DND-41 (cell line): ENCODE results near the gene PKD1.

Experiments
- EZH2 ChIP-seq: IDR thresholded peaks from 3 replicates; pipeline ENCODE4 v1.6.1; 2012; ENCODE audit warnings: borderline replicate concordance, low read depth, mild to moderate bottlenecking, moderate library complexity, low read length, inconsistent platforms; ENCODE audit not compliant: severe bottlenecking
- TF ChIP-seq, protein P1 (sequence below): IDR thresholded peaks from 2 replicates; pipeline ENCODE4 v1.5.1; 2012; ENCODE audit warnings: borderline replicate concordance, low read length, moderate library complexity, mild to moderate bottlenecking; ENCODE audit not compliant: poor library complexity, severe bottlenecking; ENCODE audit errors: extremely low read depth

DNA sequence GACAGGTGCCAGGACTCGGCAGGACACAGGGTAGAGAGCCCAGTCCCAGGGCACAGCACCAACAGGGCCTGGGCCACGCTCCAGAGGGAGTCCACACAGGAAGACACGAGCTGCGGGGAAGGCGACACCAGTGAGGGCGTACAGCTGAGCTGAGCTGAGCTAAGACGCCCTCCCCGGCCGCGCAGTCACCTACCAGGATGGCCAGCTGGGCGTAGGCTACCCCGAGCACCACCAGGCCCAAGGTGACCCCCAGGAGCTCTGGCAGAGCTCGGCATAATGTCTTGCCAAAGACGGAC lies 45.3 kb downstream of the PKD1 start:
- TF ChIP-seq, protein P1, sequence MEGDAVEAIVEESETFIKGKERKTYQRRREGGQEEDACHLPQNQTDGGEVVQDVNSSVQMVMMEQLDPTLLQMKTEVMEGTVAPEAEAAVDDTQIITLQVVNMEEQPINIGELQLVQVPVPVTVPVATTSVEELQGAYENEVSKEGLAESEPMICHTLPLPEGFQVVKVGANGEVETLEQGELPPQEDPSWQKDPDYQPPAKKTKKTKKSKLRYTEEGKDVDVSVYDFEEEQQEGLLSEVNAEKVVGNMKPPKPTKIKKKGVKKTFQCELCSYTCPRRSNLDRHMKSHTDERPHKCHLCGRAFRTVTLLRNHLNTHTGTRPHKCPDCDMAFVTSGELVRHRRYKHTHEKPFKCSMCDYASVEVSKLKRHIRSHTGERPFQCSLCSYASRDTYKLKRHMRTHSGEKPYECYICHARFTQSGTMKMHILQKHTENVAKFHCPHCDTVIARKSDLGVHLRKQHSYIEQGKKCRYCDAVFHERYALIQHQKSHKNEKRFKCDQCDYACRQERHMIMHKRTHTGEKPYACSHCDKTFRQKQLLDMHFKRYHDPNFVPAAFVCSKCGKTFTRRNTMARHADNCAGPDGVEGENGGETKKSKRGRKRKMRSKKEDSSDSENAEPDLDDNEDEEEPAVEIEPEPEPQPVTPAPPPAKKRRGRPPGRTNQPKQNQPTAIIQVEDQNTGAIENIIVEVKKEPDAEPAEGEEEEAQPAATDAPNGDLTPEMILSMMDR: no peak
- no peak for TF ChIP-seq EZH2
